ENCODE results near the gene PGF.
A peak's percentile ranks its signal among the peaks of the same experiment; 100 is the strongest.
"Not testable (repeated sequence)": the region's sequence is repeated elsewhere in the genome, so short reads cannot be mapped to it uniquely, and the experiment has no call there.

The PGF gene

GRCh38 chr14:74955229-74956026 is at the start of gene PGF:
Gene PGF, minus strand, starts transcription at chr14:74955597. Its CDS starts 355 bp downstream, at chr14:74955242.
- no peak for DNase-seq (ENCODE audit: low read depth, low spot score)

DNA sequence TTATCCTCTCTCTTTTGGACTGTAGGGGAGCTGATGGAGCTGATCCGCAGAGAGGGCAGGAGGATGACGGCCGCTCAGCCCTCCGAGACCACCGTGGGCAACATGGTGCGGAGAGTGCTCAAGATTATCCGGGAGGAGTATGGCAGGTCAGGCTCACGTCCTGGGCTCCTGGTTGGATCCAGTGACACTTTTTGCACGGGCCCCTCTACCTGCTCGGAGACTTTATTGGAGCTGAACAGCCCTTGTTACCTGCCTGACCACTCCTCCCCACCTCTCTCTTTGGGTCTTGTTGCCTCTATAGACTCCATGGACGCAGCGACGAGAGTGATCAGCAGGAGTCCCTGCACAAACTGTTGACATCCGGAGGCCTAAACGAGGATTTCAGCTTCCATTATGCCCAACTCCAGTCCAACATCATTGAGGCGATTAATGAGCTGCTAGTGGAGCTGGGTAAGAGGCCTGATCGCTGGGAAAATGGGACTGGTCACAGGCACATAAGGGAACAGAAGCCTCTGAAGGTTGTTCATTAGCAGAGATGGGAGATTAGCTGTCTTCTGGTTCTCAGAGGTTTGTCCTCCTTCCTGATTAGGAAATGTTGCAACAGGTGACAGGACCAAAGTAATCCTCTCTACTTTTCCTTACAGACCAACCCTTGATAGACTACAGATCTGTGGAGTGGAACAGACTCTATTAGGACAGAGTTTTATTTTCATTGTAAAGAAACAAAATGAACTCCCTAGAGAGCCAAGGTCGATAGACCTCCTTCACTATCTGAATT is 48.0 kb upstream of the PGF start:
- DNase-seq (ENCODE audit: low read depth, low spot score) = no peak

- peak; percentile 99 for DNase-seq (ENCODE audit: low read depth, low spot score)
Observed at GRCh38 chr14:75002392-75003249, 47.2 kb upstream of the PGF start, which contains the start of gene EIF2B2. Gene EIF2B2, plus strand, starts transcription at chr14:75002921. Its CDS starts 70 bp downstream, at chr14:75002991.

- no peak for DNase-seq (ENCODE audit: low read depth, low spot score)
Observed at GRCh38 chr14:75001899-75002298, 46.5 kb upstream of the PGF start.

- no peak for DNase-seq (ENCODE audit: low read depth, low spot score)
Observed at GRCh38 chr14:75001261-75001660, 45.9 kb upstream of the PGF start.

GRCh38 chr14:74995781-74996180 is 40.4 kb upstream of the PGF start:
- not testable (repeated sequence) for DNase-seq (ENCODE audit: low read depth, low spot score)

DNA sequence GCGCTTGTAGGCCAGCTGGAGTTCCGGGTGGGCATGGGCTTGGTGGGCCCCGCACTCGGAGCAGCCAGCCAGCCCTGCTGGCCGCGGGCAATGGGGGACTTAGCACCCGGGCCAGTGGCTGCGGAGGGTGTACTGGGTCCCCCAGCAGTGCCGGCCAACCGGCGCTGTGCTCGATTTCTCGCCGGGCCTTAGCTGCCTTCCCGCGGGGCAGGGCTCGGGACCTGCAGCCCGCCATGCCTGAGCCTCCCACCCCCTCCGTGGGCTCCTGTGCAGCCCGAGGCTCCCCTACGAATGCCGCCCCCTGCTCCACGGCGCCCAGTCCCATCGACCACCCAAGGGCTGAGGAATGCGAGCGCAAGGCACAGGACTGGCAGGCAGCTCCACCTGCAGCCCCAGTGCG is 38.8 kb upstream of the PGF start:
- DNase-seq (ENCODE audit: low read depth, low spot score) = not testable (repeated sequence)

- DNase-seq (ENCODE audit: low read depth, low spot score) = no peak
Observed at GRCh38 chr14:74988993-74989392, 33.6 kb upstream of the PGF start.

- DNase-seq (ENCODE audit: low read depth, low spot score) = no peak
Observed at GRCh38 chr14:74988131-74988530, 32.7 kb upstream of the PGF start.

- no peak for DNase-seq (ENCODE audit: low read depth, low spot score)
Observed at GRCh38 chr14:74985806-74986205, 30.4 kb upstream of the PGF start.

- DNase-seq (ENCODE audit: low read depth, low spot score) = no peak
Observed at GRCh38 chr14:74985028-74985310, 29.6 kb upstream of the PGF start.

DNA sequence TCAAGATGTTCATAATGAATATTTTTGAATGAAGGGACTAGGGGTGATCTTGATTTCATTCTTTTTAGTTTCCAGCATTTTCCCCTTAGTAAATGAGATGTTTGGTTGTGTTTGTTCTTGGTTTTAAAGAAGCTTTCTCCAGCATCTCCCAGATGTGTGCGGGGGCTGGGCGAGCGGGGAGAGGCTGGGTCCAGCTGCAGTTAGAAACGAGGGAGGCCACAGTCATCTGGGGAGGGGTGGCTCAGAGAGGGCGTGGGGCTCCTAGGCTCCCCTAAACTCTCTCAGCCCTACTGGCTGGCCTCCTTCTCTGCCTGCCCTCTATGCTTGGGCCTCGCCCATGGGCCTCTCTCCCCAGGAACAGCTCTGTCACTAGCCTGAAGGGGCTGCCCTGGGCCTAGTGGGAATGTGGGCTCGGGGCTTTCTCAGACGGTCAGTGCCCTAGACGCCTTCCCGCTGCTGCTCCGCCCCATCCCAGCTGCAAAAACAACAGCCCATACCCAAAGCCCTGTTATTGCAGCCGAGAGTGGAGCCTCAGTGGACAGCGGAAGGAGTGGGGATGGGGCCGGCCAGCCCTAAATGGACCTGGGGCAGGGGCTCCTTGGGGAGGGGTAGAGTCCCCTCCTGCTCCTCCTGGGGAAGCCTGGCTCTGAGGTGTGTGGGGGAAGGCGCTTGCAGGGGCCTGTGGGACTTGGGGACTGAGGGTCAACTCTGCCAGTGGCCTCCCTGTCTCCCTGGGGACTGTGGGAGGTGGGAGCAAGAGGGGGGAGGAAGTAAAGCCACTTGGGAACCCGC is 29.0 kb upstream of the PGF start:
- DNase-seq (ENCODE audit: low read depth, low spot score) = no peak

GRCh38 chr14:74983343-74983742 is 27.9 kb upstream of the PGF start:
- DNase-seq (ENCODE audit: low read depth, low spot score) = no peak

- DNase-seq (ENCODE audit: low read depth, low spot score) = no peak
Observed at GRCh38 chr14:74982661-74983060, 27.3 kb upstream of the PGF start.

GRCh38 chr14:74981833-74982232 is 26.4 kb upstream of the PGF start:
- DNase-seq (ENCODE audit: low read depth, low spot score) = no peak

GRCh38 chr14:74981462-74981782 is 26.0 kb upstream of the PGF start:
- DNase-seq (ENCODE audit: low read depth, low spot score) = no peak

- DNase-seq (ENCODE audit: low read depth, low spot score) = no peak
Observed at GRCh38 chr14:74980731-74981461, 25.5 kb upstream of the PGF start.

DNA sequence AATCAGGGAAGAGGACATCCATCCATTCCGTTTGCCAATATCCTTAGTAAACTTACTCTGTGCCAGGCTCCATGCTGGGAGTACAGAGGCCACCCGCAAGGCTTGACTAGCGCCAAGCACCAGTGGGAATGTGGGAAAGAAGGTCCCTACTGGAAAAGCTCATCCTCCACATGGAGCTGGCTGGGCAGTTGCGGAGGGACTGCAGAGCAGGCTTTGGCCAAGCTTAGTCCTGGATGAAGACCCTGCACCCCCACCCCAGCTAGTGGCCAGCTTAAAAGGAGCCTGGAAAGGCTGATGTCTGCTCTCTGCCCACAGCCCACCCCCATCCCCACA is 25.0 kb upstream of the PGF start:
- DNase-seq (ENCODE audit: low read depth, low spot score) = no peak

GRCh38 chr14:74979442-74980397 is 24.3 kb upstream of the PGF start:
- DNase-seq (ENCODE audit: low read depth, low spot score) = no peak

DNA sequence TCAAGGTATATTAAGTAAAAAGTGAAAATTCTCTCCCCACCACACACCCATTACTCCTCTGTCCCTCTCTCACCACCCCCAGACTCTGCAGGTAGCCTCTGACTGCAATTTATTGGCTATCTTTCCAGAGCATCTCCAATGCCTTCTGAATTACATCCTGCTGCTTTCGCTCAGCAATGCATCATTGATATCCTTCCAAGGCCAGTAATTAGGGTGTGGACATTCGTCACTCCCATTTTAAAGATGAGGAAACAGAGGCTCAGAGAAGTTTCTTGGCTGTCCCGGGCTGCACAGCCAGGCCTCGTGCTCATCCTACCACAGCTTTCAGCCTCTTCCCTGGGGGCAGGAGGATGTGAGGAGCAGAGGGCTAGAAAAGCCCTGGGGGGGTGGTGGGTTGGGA is 23.6 kb upstream of the PGF start:
- DNase-seq (ENCODE audit: low read depth, low spot score) = no peak

Data from activated naive CD8-positive, alpha-beta T cell treated with anti-CD3 and anti-CD28 coated beads, Interleukin-2, amount 50 U/mL, for 16 hours (primary cell).